Astrocyte of the cerebellum (primary cell): ENCODE data around the gene NYNRIN.

ENCODE experiments used
- DNase-seq: peaks from one replicate; pipeline ENCODE4 v3.0.0-alpha.2; 2011; ENCODE audit warnings: low read depth
- H3K4me3 ChIP-seq: 2 replicates; pipeline ENCODE4 v1.5.1; 2011; ENCODE audit warnings: mild to moderate bottlenecking, low read depth, low read length, moderate library complexity
- in situ Hi-C: cut with HindIII; loops from 2 replicates; pipeline ENCODE4 v1.10.0; 2017; ENCODE audit warnings: low sequenced_read_pairs
- TF ChIP-seq, protein P1 (sequence below): IDR thresholded peaks from 2 replicates; pipeline ENCODE4 v1.5.1; 2012; ENCODE audit warnings: low read length, low read depth, moderate library complexity, mild to moderate bottlenecking; ENCODE audit errors: missing control alignments

NYNRIN gene

GRCh38 chr14:24465368-24465767 lies 66.6 kb downstream of the NYNRIN start:
- in situ Hi-C loops, result no loop called here
- H3K4me3 ChIP-seq, result no peak overlapping the region

DNA sequence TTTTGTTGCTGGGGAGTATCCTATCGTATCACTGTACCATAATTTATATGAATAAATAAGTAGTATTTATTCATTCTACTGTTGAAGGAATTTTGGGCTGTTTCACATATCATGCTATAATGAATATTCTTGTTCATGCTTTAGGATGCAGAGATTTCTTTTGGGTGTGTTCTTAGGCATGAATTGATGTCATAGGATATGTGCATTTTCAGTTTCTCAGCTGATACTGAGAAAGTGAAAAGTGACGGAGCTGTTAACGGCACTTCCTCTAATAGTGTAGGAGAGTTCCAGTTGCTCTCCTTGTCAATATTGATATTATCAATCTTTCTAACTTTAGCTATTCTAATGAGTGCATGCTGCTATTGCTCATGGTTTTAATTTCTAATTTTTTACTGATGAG lies 67.0 kb downstream of the NYNRIN start:
- TF ChIP-seq, protein P1, sequence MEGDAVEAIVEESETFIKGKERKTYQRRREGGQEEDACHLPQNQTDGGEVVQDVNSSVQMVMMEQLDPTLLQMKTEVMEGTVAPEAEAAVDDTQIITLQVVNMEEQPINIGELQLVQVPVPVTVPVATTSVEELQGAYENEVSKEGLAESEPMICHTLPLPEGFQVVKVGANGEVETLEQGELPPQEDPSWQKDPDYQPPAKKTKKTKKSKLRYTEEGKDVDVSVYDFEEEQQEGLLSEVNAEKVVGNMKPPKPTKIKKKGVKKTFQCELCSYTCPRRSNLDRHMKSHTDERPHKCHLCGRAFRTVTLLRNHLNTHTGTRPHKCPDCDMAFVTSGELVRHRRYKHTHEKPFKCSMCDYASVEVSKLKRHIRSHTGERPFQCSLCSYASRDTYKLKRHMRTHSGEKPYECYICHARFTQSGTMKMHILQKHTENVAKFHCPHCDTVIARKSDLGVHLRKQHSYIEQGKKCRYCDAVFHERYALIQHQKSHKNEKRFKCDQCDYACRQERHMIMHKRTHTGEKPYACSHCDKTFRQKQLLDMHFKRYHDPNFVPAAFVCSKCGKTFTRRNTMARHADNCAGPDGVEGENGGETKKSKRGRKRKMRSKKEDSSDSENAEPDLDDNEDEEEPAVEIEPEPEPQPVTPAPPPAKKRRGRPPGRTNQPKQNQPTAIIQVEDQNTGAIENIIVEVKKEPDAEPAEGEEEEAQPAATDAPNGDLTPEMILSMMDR, result no peak
- in situ Hi-C loops, result no loop called here
- no peak overlapping the region for H3K4me3 ChIP-seq
- no peak for DNase-seq

More at GRCh38 chr14:24465368-24465767, 66.6 kb downstream of the NYNRIN start:
- DNase-seq, result no peak
- TF ChIP-seq, protein P1, result no peak
